Subcutaneous adipose tissue (tissue), 4 donors: Measurements from ENCODE around the gene SYVN1. TPM values are rescaled to one million over a fixed set of nuclear protein-coding genes. Genes with fewer than 3 reads are reported as not detected.

Experiments used
- CTCF ChIP-seq: fragments of 450-650 bp; IDR thresholded peaks from one replicate; pipeline ENCODE4 v1.5.1; 2016; ENCODE audit warnings: low read depth, mild to moderate bottlenecking, control low read depth, antibody characterized with exemption, moderate library complexity
- total RNA-seq, 4 donors: library from RNA; depleted of rRNA; stranded (reverse); fragments of >200 nt; gene quantifications; one replicate each; pipeline ENCODE4 v1.1.0, GENCODE V29; 2016

The SYVN1 gene
- total RNA-seq, 4 donors from 2014 or later: 29.3 to 61.0 (median 46.0) TPM

DNA sequence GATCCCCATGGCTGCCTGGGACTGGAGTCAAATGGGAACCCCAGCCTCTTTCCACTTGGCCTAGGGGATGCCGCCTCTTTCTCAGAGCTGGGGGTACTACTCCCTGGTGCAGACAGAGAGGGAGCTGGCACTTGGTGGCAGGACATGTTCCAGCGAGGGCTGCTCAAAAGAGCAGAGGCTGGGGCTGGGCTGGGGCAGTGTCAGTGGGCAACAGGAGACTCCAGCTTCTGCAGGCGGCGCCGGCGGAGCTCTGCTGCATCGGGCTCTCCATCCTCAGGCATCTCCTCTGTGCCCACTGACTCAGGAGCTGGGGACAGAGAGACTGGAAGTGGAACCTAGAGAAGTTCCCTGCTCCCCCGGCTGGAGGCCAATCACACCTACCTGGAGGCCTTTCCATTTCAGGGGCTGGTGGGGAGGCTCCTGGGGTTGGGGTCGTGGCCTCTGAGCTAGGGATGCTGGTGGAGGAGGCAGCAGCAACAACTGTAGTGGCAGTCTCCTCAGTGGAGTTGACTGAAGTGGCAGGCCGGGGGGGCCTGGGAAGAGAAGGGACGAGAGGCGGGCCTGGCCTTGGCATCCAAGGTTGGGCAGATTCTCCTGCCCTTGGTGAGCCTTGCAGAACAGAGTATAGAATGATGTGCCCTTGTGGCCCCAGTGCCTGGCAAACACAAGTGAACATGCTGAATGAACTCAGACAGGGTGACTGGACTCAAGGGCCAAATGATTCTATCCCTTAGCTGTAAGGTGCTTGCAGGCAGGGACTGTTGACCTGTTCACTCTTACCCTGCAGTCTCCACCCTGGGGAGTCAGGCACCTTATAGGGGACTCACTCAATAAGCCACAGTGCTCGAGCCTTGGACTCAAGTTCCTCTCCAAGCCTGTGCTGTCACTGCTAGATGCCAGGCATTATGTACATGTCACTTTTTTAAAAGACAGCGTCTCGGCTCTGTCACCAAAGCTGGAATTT is 5.9 kb downstream of the SYVN1 start:
- TF ChIP-seq CTCF: no peak

- no peak for TF ChIP-seq CTCF
These were observed 6.7 kb downstream of the SYVN1 start for GRCh38 chr11:65127473-65128181.

GRCh38 chr11:65126624-65127274 is 7.6 kb downstream of the SYVN1 start:
- TF ChIP-seq CTCF: no peak

DNA sequence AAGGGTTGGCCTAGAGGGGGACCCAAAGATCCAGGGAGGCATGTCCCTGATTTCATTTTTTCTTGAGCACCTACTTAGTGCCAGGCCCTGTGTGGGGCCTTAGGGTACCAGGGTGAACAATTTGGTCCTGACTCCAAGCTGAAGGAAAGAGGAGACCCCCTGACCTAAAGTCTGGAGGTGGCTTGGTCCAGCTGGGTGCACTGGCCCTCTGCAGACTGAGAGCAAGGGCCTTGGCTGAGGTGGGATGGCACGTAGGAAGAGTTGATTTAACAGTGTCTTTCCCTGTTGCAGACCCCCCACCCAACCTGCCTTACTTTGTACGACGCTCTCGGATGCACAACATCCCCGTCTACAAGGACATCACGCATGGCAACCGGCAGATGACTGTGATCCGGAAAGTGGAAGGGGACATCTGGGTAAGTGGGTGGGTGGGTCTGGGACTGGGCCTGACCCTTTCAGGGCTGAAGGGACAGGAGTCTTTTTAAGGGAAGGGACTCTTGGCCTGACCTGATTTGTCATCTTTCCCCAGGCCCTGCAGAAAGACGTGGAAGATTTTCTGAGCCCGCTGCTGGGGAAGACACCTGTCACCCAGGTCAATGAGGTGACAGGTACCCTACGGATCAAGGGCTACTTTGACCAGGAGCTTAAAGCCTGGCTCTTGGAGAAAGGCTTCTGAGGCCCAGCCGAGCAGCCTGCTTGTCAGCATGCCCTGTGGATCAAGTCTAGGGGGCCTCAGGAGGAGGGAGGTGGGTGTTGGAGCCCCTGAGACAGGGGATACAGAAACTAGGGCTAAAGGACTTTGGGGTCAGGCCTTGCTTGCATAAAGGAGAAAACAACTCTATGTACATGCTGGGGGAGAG is 8.9 kb downstream of the SYVN1 start:
- TF ChIP-seq CTCF: no peak

DNA sequence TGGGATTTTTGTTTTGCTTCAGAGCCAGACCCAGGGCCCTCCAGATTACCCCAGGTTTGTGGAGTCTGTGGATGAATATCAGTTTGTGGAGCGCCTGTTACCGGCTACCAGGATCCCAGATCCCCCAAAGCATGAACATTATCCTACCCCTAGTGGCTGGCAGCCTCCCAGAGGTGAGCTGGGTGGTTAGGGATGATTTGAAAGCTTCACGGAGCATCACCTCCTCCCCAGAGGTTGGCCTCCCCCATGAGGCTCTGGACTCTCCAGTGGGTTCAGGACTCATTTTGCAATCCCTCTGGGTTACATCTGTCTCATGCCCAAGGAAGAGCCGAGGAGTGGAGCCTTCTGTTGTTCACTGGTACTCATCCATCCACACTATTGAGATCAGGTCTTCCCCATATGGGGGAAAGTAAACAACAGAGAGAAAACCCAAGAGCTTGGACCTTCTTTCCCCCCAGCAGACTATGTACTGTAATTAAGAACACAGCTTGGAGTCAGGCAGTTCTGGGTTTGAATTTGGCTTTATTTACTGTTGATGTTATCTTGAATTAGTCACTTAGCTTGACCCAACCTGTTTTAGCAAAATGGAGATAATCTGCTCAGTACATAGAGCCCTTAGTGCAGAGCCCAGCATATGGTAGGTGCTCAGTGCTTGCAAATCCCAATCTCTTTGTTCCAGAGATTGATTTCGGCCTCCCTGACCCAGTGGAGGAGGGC is 9.7 kb downstream of the SYVN1 start:
- TF ChIP-seq CTCF: no peak

DNA sequence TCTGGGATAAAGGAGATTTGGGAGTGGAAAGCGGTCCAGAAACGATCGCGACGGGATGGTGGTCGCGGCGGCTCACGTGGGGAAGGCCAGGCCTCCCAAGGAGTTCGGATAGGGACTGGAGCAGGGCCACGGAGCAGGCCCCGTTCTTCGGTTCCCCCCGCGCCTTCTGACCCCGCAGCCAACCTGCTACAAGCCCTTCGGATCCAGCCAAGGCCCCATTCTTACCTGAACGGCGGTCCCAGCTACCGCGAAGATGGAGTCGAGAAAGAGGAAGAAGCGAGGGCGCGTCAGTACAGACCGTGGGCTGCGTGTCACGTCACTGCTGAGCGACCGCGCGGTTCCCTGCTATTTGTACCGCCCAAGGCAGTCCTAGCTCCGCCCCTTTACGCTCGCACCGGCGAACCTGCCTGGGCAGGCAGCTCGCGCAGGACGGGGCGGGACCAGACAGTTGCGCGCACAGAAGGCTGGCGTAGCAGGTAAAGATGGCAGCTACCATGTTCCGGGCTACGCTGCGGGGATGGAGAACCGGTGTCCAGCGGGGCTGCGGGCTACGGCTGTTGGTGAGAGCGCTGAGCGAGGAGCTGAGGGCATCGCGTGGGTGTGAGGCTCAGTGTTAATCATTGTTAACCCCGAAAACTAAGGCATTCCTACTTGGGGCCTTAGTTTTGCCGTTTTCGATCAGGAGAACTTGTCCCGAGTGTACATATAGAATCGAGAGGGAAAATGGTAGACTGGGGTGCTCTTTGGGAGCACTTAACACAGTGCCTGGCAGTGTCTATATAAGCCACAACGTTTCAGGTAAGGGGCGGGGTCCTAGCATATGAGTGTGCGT is 12.2 kb downstream of the SYVN1 start, which contains the start of the genes FAU and MRPL49:
TSS of gene FAU (minus strand) at position 270 of the 832 bp plus-strand sequence. CDS start 321 bp downstream, outside the sequence.
TSS of gene MRPL49 (plus strand) at position 457 of the 832 bp plus-strand sequence. CDS start at position 483, 26 bp downstream.
- TF ChIP-seq CTCF: no peak
